GM23338 (cell line): ENCODE data around the gene CD300LB. TPM values are rescaled to one million over a fixed set of nuclear protein-coding genes. Genes with fewer than 3 reads are reported as not detected.

Experiments used
- ATAC-seq: fragments of 200-7000 bp; cut with Tn5 transposase; 3 replicates; pipeline ENCODE4 v1.9.1; 2020
- DNase-seq: peaks from one replicate; pipeline ENCODE4 v3.0.0-alpha.2; 2015; ENCODE audit warnings: low spot score
- H2AFZ ChIP-seq: fragments of 200-600 bp; sonication (generic); 2 replicates; pipeline ENCODE4 v1.8.0; 2016; ENCODE audit warnings: antibody characterized with exemption, mild to moderate bottlenecking, moderate library complexity
- H3F3A ChIP-seq: fragments of 200-600 bp; sonication (generic); replicated peaks from 2 replicates; pipeline ENCODE4 v1.8.0; 2017; ENCODE audit warnings: antibody characterized with exemption, mixed run types, low read depth
- H3K27ac ChIP-seq: fragments of 200-600 bp; sonication (generic); 2 replicates; pipeline ENCODE4 v1.6.1; 2016; ENCODE audit warnings: low read depth
- H3K27me3 ChIP-seq: fragments of 200-600 bp; sonication (generic); 2 replicates; pipeline ENCODE4 v1.8.0; 2016; ENCODE audit warnings: mild to moderate bottlenecking, mixed run types, moderate library complexity; ENCODE audit not compliant: insufficient read depth
- H3K36me3 ChIP-seq: fragments of 200-600 bp; sonication (generic); 2 replicates; pipeline ENCODE4 v1.8.0; 2016; ENCODE audit warnings: mild to moderate bottlenecking; ENCODE audit not compliant: insufficient read depth
- H3K4me1 ChIP-seq: fragments of 200-600 bp; sonication (generic); 2 replicates; pipeline ENCODE4 v1.8.0; 2016; ENCODE audit warnings: mild to moderate bottlenecking, moderate library complexity; ENCODE audit not compliant: insufficient read depth
- H3K4me2 ChIP-seq: fragments of 200-600 bp; sonication (generic); 2 replicates; pipeline ENCODE4 v1.7.1; 2017; ENCODE audit warnings: mixed run types
- H3K4me3 ChIP-seq: fragments of 200-600 bp; sonication (generic); 2 replicates; pipeline ENCODE4 v1.6.1; 2016; ENCODE audit warnings: mixed run types
- H3K79me2 ChIP-seq: fragments of 200-600 bp; sonication (generic); replicated peaks from 2 replicates; pipeline ENCODE4 v1.8.0; 2017; ENCODE audit warnings: mild to moderate bottlenecking; ENCODE audit not compliant: insufficient read depth
- H3K9me2 ChIP-seq: fragments of 200-600 bp; sonication (generic); 2 replicates; pipeline ENCODE4 v1.8.0; 2017; ENCODE audit not compliant: insufficient read depth
- H4K20me1 ChIP-seq: fragments of 200-600 bp; sonication (generic); replicated peaks from 2 replicates; pipeline ENCODE4 v1.8.0; 2017; ENCODE audit warnings: mild to moderate bottlenecking; ENCODE audit not compliant: insufficient read depth
- H3K27ac Mint-ChIP-seq: 2 replicates; pipeline ENCODE4 v1.8.0; 2020; ENCODE audit warnings: inconsistent platforms, mild to moderate bottlenecking, moderate library complexity, mixed read lengths
- H3K27me3 Mint-ChIP-seq: 3 replicates; pipeline ENCODE4 v1.8.0; 2022; ENCODE audit warnings: low read depth, mild to moderate bottlenecking, moderate library complexity, mixed read lengths, inconsistent platforms; ENCODE audit not compliant: insufficient read depth, poor library complexity
- H3K36me3 Mint-ChIP-seq: 3 replicates; pipeline ENCODE4 v1.8.0; 2021; ENCODE audit warnings: low read depth, mild to moderate bottlenecking, inconsistent platforms, moderate library complexity, mixed read lengths
- H3K4me1 Mint-ChIP-seq: 3 replicates; pipeline ENCODE4 v1.8.0; 2020; ENCODE audit warnings: mild to moderate bottlenecking, inconsistent platforms, mixed read lengths
- H3K4me3 Mint-ChIP-seq: 3 replicates; pipeline ENCODE4 v1.8.0; 2021; ENCODE audit warnings: moderate library complexity, mild to moderate bottlenecking, inconsistent platforms, mixed read lengths
- H3K9me3 Mint-ChIP-seq: 3 replicates; pipeline ENCODE4 v1.8.0; 2020; ENCODE audit warnings: moderate library complexity, mild to moderate bottlenecking, inconsistent platforms, mixed read lengths
- EZH2 ChIP-seq: fragments of 200-600 bp; sonication (generic); IDR thresholded peaks from one replicate; pipeline ENCODE4 v1.8.0; 2017; ENCODE audit warnings: antibody characterized with exemption, mild to moderate bottlenecking, low read depth; ENCODE audit not compliant: unreplicated experiment
- EZH2phosphoT487 ChIP-seq: fragments of 200-600 bp; sonication (generic); IDR thresholded peaks from one replicate; pipeline ENCODE4 v1.8.1; 2018; ENCODE audit warnings: antibody characterized with exemption; ENCODE audit not compliant: unreplicated experiment
- POLR2AphosphoS5 ChIP-seq: IDR thresholded peaks from 2 replicates; pipeline ENCODE4 v1.6.1; 2016; ENCODE audit warnings: antibody characterized with exemption, low read depth
- REST ChIP-seq: IDR thresholded peaks from one replicate; pipeline ENCODE4 v1.6.1; 2018; ENCODE audit warnings: antibody characterized with exemption; ENCODE audit not compliant: unreplicated experiment
- STAT1 ChIP-seq: IDR thresholded peaks from one replicate; pipeline ENCODE4 v1.6.1; 2016; ENCODE audit warnings: antibody characterized with exemption; ENCODE audit not compliant: unreplicated experiment
- ZNF462 ChIP-seq: fragments of 250-450 bp; sonication (Bioruptor Pico); IDR thresholded peaks from 2 replicates; pipeline ENCODE4 v1.5.0; 2020; ENCODE audit warnings: mild to moderate bottlenecking, moderate library complexity
- polyA plus RNA-seq: library from polyadenylated mRNA; unstranded; fragments of >200 nt; fragmentation: Nextera tagmentation; extraction: Ambion mirVana; gene quantifications from 2 replicates; pipeline ENCODE4 v1.2.1, GENCODE V29; 2016
- total RNA-seq: library from RNA; depleted of rRNA; stranded (reverse); fragments of >200 nt; shearing (Covaris generic); gene quantifications from 2 replicates; pipeline ENCODE4 v1.2.3, GENCODE V29; 2014

Gene CD300LB
- total and polyA plus RNA-seq, 2 experiments from 2014 or later, result not detected

GRCh38 chr17:74514632-74515334 is 16.5 kb downstream of the CD300LB start:
- Histone ChIP-seq H4K20me1 (no peaks in the 10 kb centered on the region), H3K36me3 (no peaks in the 10 kb centered on the region), H3K27ac (no peak overlapping the region), H2AFZ (no peak overlapping the region), H3K4me3 (no peak overlapping the region), H3F3A (peaks cover 11% of the 10 kb centered on the region), H3K79me2 (no peaks in the 10 kb centered on the region), H3K4me2 (no peak overlapping the region), H3K9me2 (peaks cover 10% of the 10 kb centered on the region; the same call in 1 of the 2 replicates), H3K4me1 (no peaks in the 10 kb centered on the region), H3K27me3 (0 out of 2 replicates have a peak, but pooled peaks cover 3% of the 10 kb centered on the region)
- Mint-ChIP-seq H3K27ac (peak overlapping the region; percentile 82), H3K4me1 (no peaks in the 10 kb centered on the region), H3K4me3 (peak overlapping the region; percentile 3; the same call in 1 of the 3 replicates), H3K27me3 (peaks cover 15% of the 10 kb centered on the region), H3K36me3 (peaks cover 18% of the 10 kb centered on the region; the same call in 2 of the 3 replicates), H3K9me3 (peaks cover 43% of the 10 kb centered on the region)
- ATAC-seq (no peak), DNase-seq (no peak)
- no peak for TF ChIP-seq REST
- TF ChIP-seq POLR2AphosphoS5, result no peak
- TF ChIP-seq STAT1, result no peak
- TF ChIP-seq EZH2phosphoT487, result no peak
- TF ChIP-seq EZH2, result no peak
- no peak for TF ChIP-seq ZNF462 (CRISPR knock-in tag)
